Common myeloid progenitor, CD34-positive (primary cell): ENCODE data around the gene GNG4.
"Not testable (repeated sequence)": the region's sequence is repeated elsewhere in the genome, so short reads cannot be mapped to it uniquely, and the experiment has no call there.

ENCODE experiments used
- CTCF ChIA-PET: fragments of 350-600 bp; sonication (Branson Sonifier 250); formaldehyde crosslinking; loops from one replicate; lab custom pipeline; 2021; ENCODE audit warnings: antibody characterized with exemption; lab: Charles Lee
- POLR2A ChIA-PET: fragments of 350-600 bp; sonication (Branson Sonifier 250); formaldehyde crosslinking; loops from one replicate; lab custom pipeline; 2021; ENCODE audit warnings: antibody characterized with exemption; lab: Charles Lee
- DNase-seq, 3 donors: peaks; one replicate each; pipeline versions ENCODE4 v3.0.0 to v3.0.0-alpha.2; 2013
- H3K27ac ChIP-seq, 2 experiments: 1 replicate in 1 of 2; 2 replicates in 1 of 2; pipeline ENCODE4 v1.7.0; 2013; ENCODE audit warnings: inconsistent platforms in 2 of 2, low read length in 2 of 2, mild to moderate bottlenecking in 2 of 2, low read depth in 1 of 2, moderate library complexity in 1 of 2; ENCODE audit not compliant: severe bottlenecking in 2 of 2, insufficient read depth in 1 of 2, poor library complexity in 1 of 2
- H3K27me3 ChIP-seq, 5 experiments: replicated peaks in 2 of 5; 1 replicate in 3 of 5; 2 replicates in 2 of 5; pipeline versions ENCODE4 v1.6.1 to v1.7.0; 2013; ENCODE audit warnings: low read length in 4 of 5, mild to moderate bottlenecking in 2 of 5, moderate library complexity in 2 of 5, inconsistent platforms in 1 of 5; ENCODE audit not compliant: insufficient read depth in 5 of 5, control insufficient read depth in 4 of 5
- H3K36me3 ChIP-seq, 4 experiments: 1 replicate in 2 of 4; 2 replicates in 2 of 4; pipeline versions ENCODE4 v1.6.1 to v1.7.0; 2013; ENCODE audit warnings: low read length in 3 of 4, control low read depth in 1 of 4, mild to moderate bottlenecking in 1 of 4; ENCODE audit not compliant: control insufficient read depth in 4 of 4, insufficient read depth in 4 of 4
- H3K4me1 ChIP-seq, 4 experiments: 1 replicate in 3 of 4; 2 replicates in 1 of 4; pipeline versions ENCODE4 v1.6.1 to v1.7.1; 2013; ENCODE audit warnings: low read length in 3 of 4, mild to moderate bottlenecking in 3 of 4, control low read depth in 1 of 4, inconsistent platforms in 1 of 4, moderate library complexity in 1 of 4; ENCODE audit not compliant: control insufficient read depth in 4 of 4, insufficient read depth in 4 of 4; ENCODE audit errors: control extremely low read depth in 1 of 4
- H3K4me3 ChIP-seq, 7 experiments: 1 replicate in 4 of 7; 2 replicates in 3 of 7; pipeline versions ENCODE4 v1.5.1 to v1.7.0; 2013; ENCODE audit warnings: mild to moderate bottlenecking in 7 of 7, low read length in 6 of 7, moderate library complexity in 6 of 7, inconsistent platforms in 2 of 7, low read depth in 2 of 7, control low read depth in 1 of 7; ENCODE audit not compliant: insufficient read depth in 4 of 7, control insufficient read depth in 1 of 7; ENCODE audit errors: extremely low read depth in 1 of 7
- H3K9me3 ChIP-seq, 5 experiments: 1 replicate in 4 of 5; 2 replicates in 1 of 5; pipeline versions ENCODE4 v1.6.1 to v1.7.1; 2013; ENCODE audit warnings: low read length in 4 of 5, mild to moderate bottlenecking in 2 of 5, inconsistent platforms in 1 of 5, low read depth in 1 of 5, moderate library complexity in 1 of 5; ENCODE audit not compliant: control insufficient read depth in 4 of 5, insufficient read depth in 2 of 5; ENCODE audit errors: control extremely low read depth in 1 of 5
- WGBS: methylation state at CpG from one replicate; pipeline ENCODE4 v1.1.5; 2013; ENCODE audit not compliant: insufficient coverage; 5-methylcytosine and 5-hydroxymethylcytosine counted together

The GNG4 gene

DNA sequence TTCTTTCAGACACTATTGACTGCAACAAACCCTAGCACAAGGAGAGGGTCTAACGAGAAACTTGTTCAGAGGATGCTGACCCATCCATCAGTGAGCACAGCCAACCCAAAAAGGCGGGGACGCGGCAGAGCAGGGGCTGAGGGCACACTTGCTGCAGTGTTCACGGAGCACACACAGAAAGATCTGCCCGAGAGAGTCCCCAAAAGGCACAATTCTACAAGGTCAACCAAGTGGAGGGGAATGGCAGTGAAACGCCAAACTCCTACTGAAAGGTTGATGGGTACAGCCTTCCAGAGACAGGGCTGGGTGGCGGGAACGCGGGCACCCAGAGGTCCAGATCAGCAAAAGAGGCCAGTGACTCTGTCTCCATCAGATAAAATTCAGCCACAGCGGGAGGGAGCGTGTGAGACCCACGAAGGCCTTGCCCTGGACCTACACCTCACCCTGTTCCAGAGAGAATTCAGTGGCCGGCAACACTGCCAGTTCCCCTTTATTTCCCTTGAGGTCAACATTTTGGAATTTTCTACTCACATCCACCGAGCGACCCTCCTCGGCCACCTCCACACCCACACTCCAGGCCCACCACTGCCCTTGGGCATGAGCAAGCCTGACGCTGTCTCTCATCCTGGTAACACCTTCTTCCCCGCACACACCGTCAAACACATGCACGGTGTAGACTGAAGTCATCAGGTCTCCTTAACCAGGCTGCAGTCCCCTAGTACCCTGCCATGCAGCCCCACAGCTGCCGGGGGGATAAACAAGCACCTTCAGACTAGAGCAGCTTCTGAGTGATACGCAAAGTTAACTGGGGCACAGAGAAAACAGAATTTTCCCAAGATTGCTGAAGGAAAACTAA lies 5.5 kb downstream of the GNG4 start:
- CTCF ChIA-PET, result no interaction called here
- H3K9me3 ChIP-seq, result no peaks in the 10 kb centered on the region
- WGBS, result 96% methylated on average over 21 of the region's 23 CpGs
- peaks cover 0 to 39% (median 18%) of the 10 kb centered on the region in 5 experiments for H3K27me3 ChIP-seq
- POLR2A ChIA-PET, result no interaction called here
- no peaks in the 10 kb centered on the region for H3K36me3 ChIP-seq
- H3K27ac ChIP-seq, result no peak overlapping the region
- H3K4me3 ChIP-seq, result no peak overlapping the region
- peaks cover 2 to 33% (median 30%) of the 10 kb centered on the region in 4 experiments for H3K4me1 ChIP-seq
- no peak for DNase-seq

DNA sequence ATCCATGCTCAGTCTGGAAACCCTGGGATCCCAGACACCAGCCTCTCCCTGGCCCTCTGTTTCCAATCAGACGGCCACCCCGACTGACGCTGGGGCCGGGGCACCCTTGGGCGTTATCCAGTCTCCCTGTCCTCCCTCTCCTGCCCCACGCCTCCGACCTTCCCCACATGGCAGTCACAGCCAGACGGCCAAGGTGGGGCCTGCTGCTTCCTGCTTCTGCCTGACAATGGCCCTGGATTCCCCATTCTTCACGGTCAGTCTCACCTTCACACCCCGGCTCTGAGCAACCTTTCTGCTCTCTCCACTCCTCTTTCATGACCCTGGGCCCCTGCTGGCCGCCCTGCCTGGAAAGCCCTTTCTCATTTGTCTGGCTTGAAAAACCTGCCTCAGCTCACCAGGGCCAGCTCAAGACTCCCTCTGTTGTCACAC lies 6.6 kb downstream of the GNG4 start:
- peak in 1 of 3 donors; percentile 10 for DNase-seq
- H3K9me3 ChIP-seq, result no peaks in the 10 kb centered on the region
- 56% methylated on average over 8 of the region's 11 CpGs for WGBS
- CTCF ChIA-PET, result no interaction called here
- peaks cover 2 to 24% (median 19%) of the 10 kb centered on the region in 4 experiments for H3K4me1 ChIP-seq
- peaks cover 0 to 28% (median 11%) of the 10 kb centered on the region in 5 experiments for H3K27me3 ChIP-seq
- no peaks in the 10 kb centered on the region for H3K36me3 ChIP-seq
- POLR2A ChIA-PET, result no interaction called here
- H3K4me3 ChIP-seq, result peak overlapping the region in 1 of 7 experiments; percentile 17
- no peak overlapping the region for H3K27ac ChIP-seq

DNA sequence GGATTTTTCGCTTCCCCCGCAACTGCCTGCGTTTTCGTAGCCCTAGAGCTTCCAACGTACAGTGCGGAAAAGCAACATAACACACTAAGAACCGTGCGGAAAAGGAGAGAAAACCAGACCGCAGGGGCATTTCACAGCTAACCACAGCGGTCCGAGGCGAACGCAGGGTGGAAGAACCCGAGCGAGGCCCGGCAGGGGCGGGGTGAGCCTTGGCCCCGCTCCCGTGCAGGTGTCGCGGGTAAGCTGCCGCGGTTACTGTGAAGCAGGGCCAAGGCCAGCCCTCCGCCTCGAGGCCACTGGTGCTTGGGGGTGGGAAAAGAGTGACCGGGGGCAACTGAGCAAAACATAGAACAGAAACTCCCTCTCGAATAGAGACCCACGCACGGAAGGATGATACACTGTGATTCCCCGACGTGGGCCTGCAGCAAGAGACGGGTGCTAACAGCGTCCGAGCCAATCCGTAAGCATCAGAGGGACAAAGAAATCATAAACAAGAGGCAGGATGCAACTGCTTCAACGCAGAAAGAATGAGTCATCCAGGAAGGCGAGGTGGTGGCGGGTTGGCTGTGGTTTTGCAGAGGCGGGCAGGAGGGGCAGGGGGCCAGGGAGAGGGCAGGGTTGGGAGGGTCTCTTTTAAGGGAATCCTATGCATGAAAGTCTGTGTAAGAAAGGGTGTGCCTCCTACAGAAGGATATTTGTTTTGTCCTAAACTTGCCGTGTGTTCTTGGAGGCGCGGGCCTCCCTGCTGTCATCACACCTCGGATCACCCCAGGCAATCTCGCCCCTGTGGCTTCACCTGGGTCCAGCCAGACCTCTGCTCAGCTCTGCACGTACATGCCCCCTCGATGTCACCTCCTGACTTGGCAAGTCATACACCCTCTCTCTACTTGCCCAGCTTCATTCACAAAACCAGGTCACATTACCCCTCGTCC lies 7.3 kb downstream of the GNG4 start:
- Histone ChIP-seq H3K27ac (peak overlapping the region in 1 of 2 experiments; percentile 65), H3K4me3 (peak overlapping the region in 6 of 7 experiments; percentile 23 to 66 (median 47)), H3K4me1 (peaks cover 2 to 24% (median 19%) of the 10 kb centered on the region in 4 experiments), H3K27me3 (peaks cover 0 to 21% (median 7%) of the 10 kb centered on the region in 5 experiments), H3K9me3 (no peaks in the 10 kb centered on the region), H3K36me3 (no peaks in the 10 kb centered on the region)
- CTCF ChIA-PET, result no interaction called here
- POLR2A ChIA-PET, result interaction anchor here (0.6 to 0.8 kb wide), 2 partner anchors 10 to 61 kb away, joined by 3 to 6 read pairs; no protein-coding TSS in a partner anchor
- DNase-seq, result peak; percentile 85 to 97 (median 95)
- 23% methylated on average over 31 of the region's 47 CpGs for WGBS

DNA sequence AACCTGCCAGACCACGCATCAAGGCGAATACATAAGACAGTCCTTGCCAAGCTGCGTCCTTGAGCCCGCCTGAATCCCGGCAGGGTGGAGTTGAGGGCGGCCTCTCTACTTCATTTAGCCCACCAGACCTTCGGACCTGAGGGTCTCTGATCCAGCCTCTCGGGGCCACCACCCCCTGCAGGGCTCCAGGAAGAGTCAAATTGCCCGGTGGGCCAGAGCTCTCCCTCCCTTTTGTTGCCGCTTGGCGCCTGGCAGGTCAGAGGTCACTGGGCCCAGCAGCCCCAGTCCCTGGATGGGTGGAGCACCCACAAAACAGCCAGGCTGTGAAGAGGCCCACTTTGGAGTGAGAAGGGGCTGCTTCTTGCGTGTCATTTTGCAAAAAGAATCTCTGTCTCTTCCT lies 9.0 kb downstream of the GNG4 start:
- Histone ChIP-seq H3K4me3 (no peak overlapping the region), H3K27me3 (peaks cover 0 to 6% (median 0%) of the 10 kb centered on the region in 5 experiments), H3K27ac (no peak overlapping the region), H3K36me3 (no peaks in the 10 kb centered on the region), H3K4me1 (peaks cover 2 to 24% (median 19%) of the 10 kb centered on the region in 4 experiments), H3K9me3 (no peaks in the 10 kb centered on the region)
- ChIA-PET POLR2A (no interaction called here), CTCF (no interaction called here)
- 98% methylated on average over 9 of the region's 12 CpGs for WGBS
- no peak for DNase-seq

DNA sequence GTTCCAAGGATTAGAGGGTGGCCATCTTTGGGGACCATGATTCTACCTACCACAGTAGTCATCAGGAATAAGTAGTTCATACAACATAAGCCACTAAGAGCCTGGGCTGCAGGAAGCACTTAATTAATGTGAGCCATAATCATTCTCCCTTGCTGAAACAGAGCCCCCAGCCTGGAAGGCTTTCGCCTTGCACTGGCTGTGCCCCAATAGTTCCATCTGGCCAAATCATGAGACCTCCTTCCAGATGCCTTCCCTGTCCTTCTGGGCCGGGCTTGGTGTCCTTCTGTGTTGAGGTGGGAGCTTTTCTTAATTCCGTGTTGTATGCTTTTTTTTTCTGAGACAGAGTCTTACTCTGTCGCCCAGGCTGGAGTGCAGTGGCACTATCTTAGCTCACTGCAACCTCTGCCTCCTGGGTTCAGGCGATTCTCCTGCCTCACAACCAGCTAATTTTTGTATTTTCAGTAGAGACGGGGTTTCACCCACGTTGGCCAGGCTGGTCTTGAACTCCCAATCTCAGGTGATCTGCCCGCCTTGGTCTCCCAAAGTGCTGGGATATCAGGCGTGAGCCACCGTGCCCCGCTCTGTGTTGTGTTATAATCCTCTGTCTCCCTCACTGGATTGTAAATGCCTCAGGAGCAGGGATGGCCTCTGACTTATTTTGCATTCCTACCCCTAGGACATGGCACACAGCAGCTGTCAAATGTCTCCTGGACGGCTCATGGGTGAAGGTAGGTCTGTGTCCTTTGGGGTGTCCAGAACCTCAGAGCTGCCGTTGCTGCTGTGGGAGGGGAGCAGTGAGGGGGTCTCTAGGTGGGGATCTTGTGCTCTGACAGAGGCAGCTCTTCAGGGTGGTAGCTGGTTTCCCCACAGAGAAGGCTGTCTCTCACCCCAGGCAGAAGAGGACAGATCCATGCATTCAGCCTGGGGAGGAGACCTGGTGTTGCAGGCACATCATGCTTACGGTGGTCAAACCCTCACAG lies 10.1 kb downstream of the GNG4 start:
- WGBS, result 93% methylated on average over 13 of the region's 14 CpGs
- ChIA-PET CTCF (no interaction called here), POLR2A (no interaction called here)
- no peaks in the 10 kb centered on the region for H3K9me3 ChIP-seq
- peaks cover 2 to 24% (median 19%) of the 10 kb centered on the region in 4 experiments for H3K4me1 ChIP-seq
- H3K27me3 ChIP-seq, result peaks cover 0 to 6% (median 0%) of the 10 kb centered on the region in 5 experiments
- no peak overlapping the region for H3K4me3 ChIP-seq
- no peaks in the 10 kb centered on the region for H3K36me3 ChIP-seq
- no peak overlapping the region for H3K27ac ChIP-seq
- no peak for DNase-seq

DNA sequence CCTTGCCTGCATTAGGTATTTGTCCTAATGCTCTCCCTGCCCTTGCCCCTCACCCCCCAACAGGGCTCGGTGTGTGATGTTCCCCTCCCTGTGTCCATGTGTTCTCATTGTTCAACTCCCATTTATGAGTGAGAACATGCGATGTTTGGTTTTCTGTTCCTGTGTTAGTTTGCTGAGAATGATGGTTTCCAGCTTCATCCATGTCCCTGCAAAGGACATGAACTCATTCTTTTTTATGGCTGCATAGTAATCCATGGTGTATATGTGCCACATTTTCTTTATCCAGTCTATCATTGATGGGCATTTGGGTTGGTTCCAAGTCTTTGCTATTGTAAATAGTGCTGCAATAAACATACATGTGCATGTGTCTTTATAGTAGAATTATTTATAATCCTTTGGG lies 11.0 kb downstream of the GNG4 start:
- not testable (repeated sequence) for H3K4me3 ChIP-seq, H3K36me3 ChIP-seq, H3K9me3 ChIP-seq, H3K27ac ChIP-seq, H3K27me3 ChIP-seq, DNase-seq
- CTCF ChIA-PET, result interaction anchor here (1.0 kb wide), 1 partner anchor 38 kb away, joined by 3 read pairs; no protein-coding TSS in a partner anchor
- POLR2A ChIA-PET, result interaction anchor here (0.6 kb wide), 1 partner anchor 33 kb away, joined by 4 read pairs; no protein-coding TSS in a partner anchor
- no CpG with 5 or more reads among the region's 2 CpGs for WGBS
- H3K4me1 ChIP-seq, result peaks cover 2 to 24% (median 19%) of the 10 kb centered on the region in 4 experiments
